GM12891 (cell line): ENCODE data around the gene CCT2.

Experiments used
- DNase-seq: peaks from one replicate; pipeline ENCODE4 v3.0.0; 2011; ENCODE audit warnings: low spot score; ENCODE audit not compliant: insufficient read length
- FAIRE-seq: peaks from 2 replicates; lab custom pipeline; 2011; peaks lifted over from hg19 to GRCh38; lab: Jason Lieb, UNC
- PAX5 ChIP-seq: IDR thresholded peaks from 2 replicates; pipeline ENCODE4 v1.6.1; 2011; ENCODE audit warnings: low read length, moderate library complexity, mild to moderate bottlenecking; ENCODE audit not compliant: insufficient read depth, severe bottlenecking
- POLR2A ChIP-seq: IDR thresholded peaks from 2 replicates; pipeline ENCODE4 v1.6.1; 2011; ENCODE audit warnings: low read depth, low read length, control low read depth
- POLR2AphosphoS5 ChIP-seq: IDR thresholded peaks from 2 replicates; pipeline ENCODE4 v1.6.1; 2011; ENCODE audit warnings: low read depth, low read length, control low read depth
- POU2F2 ChIP-seq: IDR thresholded peaks from 2 replicates; pipeline ENCODE4 v1.6.1; 2011; ENCODE audit warnings: low read depth, mild to moderate bottlenecking, control low read depth, low read length, moderate library complexity
- SPI1 ChIP-seq: IDR thresholded peaks from 2 replicates; pipeline ENCODE4 v1.6.1; 2011; ENCODE audit warnings: low read depth, low read length, control low read depth
- TAF1 ChIP-seq: IDR thresholded peaks from 2 replicates; pipeline ENCODE4 v1.6.1; 2011; ENCODE audit warnings: low read depth, low read length, control low read depth

The CCT2 gene

DNA sequence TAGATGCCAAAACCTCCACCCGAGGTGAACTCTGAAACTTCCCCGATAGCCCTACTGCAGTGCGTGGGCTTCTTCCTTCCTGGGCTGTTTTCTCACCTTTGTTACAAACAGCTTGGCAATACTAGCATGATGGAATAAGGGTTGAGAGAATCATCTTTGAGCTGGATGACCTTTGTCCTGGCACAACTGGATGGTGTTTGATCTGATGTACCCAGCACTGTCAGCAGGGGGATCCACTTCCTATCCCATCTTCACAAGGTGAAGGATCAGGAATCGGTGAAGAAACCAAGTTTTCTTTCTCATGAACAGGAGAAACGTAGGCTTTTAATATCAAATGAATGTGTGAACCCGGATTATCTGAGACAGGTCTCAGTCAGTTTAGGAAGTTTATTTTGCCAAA is 44.9 kb downstream of the CCT2 start:
- DNase-seq (no peak), FAIRE-seq (no peak)
- TF ChIP-seq POU2F2 (no peak), PAX5 (no peak), POLR2AphosphoS5 (no peak), SPI1 (no peak), POLR2A (no peak), TAF1 (no peak)

DNA sequence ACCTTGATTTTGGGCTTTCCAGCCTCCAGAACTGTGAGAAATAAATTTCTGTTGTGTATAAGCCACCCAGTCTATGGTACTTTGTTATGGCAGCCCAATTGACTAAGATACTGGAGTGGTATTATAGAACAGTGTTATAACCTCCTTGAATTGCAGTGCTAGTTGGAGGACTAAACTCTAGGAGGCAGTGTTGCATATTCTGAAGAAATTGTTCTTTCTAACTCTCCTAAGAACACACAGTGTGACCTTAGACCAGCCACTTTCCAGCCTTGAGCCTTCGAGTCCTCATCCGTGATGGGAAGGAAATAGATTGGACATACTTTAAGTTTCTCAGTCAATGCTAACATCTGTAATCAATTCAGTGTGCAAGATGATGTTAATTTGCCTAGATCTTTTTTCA is 47.8 kb downstream of the CCT2 start:
- DNase-seq: no peak
- TF ChIP-seq SPI1 (no peak), PAX5 (no peak), POLR2AphosphoS5 (no peak), POLR2A (no peak), TAF1 (no peak), POU2F2 (no peak)
- no peak for FAIRE-seq

DNA sequence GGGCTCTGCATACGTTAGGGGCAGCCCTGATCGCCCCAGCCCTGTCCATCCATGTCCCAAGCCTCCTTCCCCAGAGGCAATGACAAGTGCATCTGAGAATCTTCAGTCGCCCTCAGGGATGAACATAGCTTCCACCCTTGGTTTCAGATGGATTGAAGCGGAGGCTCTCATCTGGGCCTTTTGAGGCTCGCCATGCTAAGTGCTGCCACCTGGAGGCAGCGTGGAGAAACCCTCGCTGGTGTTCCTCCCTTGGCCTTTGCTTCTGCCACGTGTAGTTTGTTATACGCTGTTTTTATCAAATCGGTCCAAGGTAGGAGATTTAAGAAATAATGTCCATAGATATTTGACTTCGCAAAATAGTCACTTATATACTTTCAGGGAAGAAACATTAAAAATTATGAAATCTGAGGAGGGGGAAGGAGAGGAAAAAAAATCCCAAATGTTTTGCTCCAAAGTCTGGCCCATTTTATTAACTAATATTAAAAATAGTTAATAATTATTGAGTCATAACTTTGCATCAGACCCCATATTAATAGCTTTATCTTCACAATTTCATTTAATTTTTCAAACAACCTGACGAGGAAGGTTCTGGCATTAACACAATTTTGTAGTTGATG is 54.2 kb downstream of the CCT2 start:
- DNase-seq: peak; percentile 57
- peak; percentile 54 for FAIRE-seq
- TF ChIP-seq TAF1 (no peak), POLR2A (no peak), PAX5 (no peak), POU2F2 (no peak), SPI1 (no peak), POLR2AphosphoS5 (no peak)

DNA sequence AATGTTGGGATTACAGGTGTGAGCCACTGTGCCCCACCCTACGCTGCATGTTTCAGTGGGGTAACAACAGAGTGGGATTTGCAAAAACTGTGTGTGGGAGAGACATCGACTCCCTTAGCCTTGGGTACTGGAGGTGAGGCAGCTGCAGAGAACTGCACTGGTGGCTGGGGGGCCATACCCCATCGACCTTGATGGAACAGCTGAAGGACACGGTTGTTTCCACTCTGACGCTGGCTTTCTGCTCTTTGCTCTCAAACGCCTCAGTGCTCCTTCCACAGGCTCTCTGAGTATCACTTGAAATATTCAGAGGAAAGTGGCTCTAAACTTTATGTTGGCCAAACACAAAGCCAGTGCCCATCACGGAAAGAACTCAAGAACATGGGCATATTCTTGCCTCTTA is 56.3 kb downstream of the CCT2 start:
- FAIRE-seq: no peak
- no peak for DNase-seq
- TF ChIP-seq POLR2AphosphoS5 (no peak), POLR2A (no peak), TAF1 (no peak), SPI1 (no peak), PAX5 (no peak)

DNA sequence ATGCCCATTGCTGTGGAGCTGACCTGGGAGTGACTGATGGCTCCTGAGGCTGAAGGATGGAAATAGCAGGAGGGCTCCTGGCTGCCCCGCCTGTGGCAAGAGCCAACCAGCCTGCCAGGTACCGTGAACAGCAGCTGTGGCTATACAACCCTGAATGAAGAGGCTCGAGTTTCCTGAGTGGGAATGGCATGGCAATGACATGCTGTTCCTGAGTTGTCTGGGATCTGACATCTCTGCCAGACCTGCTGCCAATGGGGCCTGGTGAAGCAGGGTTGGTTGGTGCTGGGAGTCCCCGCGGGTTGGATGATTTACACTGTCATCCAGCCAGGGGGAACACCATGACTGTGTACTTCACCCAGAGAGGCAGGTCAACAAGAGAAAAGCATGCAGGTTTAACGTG is 57.3 kb downstream of the CCT2 start:
- TF ChIP-seq POU2F2 (no peak), PAX5 (no peak), POLR2A (no peak), SPI1 (no peak), POLR2AphosphoS5 (no peak), TAF1 (no peak)
- no peak for FAIRE-seq
- no peak for DNase-seq

DNA sequence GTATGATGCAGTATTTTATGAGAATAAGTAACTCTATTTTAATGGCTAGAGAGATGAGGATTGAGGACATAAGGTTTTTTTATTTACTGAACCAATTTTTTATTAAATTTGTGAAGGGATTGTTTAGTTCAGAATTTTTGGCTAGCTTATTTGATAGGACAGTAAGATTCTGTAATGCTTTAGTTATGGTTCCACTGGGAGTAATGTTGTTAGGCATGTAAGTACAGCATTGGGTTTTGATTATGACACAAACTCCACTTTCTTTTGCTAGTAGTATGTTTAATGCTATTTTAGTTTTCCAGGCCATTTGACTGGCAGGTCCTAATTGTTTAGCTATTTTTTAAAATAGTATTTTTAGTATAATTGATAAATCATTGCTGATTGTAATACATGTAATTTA is 59.3 kb downstream of the CCT2 start:
- DNase-seq: no peak
- FAIRE-seq: no peak
- no peak for TF ChIP-seq TAF1
- no peak for TF ChIP-seq PAX5
- TF ChIP-seq POU2F2: no peak
- TF ChIP-seq SPI1: no peak
- TF ChIP-seq POLR2AphosphoS5: no peak

DNA sequence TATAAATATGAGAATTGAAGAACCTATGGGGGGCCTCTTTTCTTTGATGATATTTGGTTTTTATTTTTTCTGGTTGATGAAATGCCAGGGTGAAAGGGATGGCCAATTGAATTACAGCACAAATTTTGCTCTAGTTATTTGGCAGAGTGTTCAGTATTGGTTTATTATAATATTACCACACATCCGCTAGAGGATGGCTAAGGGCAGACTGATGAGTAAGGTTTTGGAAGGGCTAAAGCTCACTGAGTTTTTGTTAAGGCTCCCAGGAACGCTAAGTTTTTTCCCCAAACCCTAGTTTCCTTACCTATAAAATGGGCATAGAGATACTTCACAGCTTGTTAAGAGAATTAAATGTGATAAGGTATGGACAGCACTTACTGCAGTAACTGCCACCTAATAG is 59.8 kb downstream of the CCT2 start:
- DNase-seq (no peak), FAIRE-seq (no peak)
- TF ChIP-seq SPI1 (no peak), POLR2A (no peak), POU2F2 (no peak), PAX5 (no peak), TAF1 (no peak), POLR2AphosphoS5 (no peak)

DNA sequence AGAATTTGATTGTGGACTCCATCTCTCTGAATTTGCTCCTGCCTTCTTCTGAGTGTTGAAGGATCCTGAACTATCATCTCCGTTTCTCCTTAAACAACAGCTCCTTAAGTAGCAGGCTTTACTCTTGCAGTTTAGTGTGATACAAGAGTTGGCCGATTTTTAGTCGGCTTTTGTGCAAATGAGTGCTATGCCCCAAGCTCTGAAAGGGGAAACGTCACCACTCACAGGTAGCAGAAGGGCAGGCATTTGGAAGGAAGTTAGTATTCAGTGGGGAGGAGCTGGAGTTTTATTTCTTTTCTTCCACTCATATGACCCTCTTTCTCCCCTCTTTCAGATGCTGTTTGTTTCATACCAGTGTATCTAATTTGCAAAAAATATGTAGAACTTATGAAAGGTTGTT is 61.9 kb downstream of the CCT2 start:
- FAIRE-seq: no peak
- DNase-seq: no peak
- no peak for TF ChIP-seq SPI1
- TF ChIP-seq PAX5: no peak
- TF ChIP-seq TAF1: no peak
- no peak for TF ChIP-seq POLR2A
- TF ChIP-seq POU2F2: no peak
- no peak for TF ChIP-seq POLR2AphosphoS5

DNA sequence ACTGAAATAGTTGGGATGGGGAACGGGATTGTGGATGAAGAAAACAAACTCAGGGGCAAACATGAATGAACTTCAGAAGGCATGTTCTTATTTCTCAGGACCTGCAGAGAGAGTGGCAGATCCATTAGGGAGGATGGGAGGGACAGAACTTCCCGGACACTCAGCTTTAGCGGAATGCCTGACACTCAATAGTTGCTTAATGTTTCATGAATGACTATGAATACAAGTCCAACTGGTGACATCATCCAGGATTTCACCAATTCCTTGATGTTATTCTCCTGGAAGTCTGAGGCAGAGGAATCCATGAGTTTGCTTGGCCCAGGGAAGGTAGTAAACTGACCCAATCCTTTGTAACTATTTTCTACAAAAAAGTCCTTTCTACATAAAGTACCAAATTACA is 63.2 kb downstream of the CCT2 start:
- no peak for FAIRE-seq
- no peak for DNase-seq
- TF ChIP-seq POLR2A: no peak
- TF ChIP-seq POLR2AphosphoS5: no peak
- no peak for TF ChIP-seq POU2F2
- TF ChIP-seq SPI1: no peak
- no peak for TF ChIP-seq PAX5
- no peak for TF ChIP-seq TAF1

DNA sequence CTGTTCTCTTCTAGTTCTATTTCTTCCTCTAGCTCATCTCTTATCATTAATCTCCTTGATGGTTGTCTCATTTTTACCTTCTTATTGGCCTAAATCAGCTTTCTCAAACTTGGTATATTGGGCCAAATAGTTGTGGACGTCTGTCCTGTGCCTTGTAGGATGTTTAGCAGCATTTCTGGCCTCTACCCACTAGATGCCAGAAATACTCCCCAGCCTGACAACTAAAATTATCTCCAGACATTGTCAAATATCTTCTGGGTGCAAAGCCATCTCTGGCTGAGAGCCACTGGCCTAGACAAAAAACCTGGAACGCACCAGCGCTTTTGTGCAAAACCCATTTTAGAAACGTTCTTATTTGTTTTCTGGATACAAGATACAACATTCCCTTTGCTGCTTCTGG is 64.3 kb downstream of the CCT2 start:
- TF ChIP-seq POLR2AphosphoS5 (no peak), POU2F2 (no peak), POLR2A (no peak), TAF1 (no peak), SPI1 (no peak), PAX5 (no peak)
- no peak for DNase-seq
- no peak for FAIRE-seq
